ENCODE results near the gene CRADD.
"Not testable (repeated sequence)": the region's sequence is repeated elsewhere in the genome, so short reads cannot be mapped to it uniquely, and the experiment has no call there.

CRADD gene

GRCh38 chr12:93738199-93739058, 61.3 kb downstream of the CRADD start:
- no peak for DNase-seq

- DNase-seq = no peak
Measured at GRCh38 chr12:93740751-93741150, 63.6 kb downstream of the CRADD start.

- DNase-seq = peak in 2 of 14 donors; percentile 57 to 65
Measured at GRCh38 chr12:93741659-93742109, 64.5 kb downstream of the CRADD start.

GRCh38 chr12:93742110-93742934, 65.1 kb downstream of the CRADD start:
- peak in 13 of 14 donors; percentile 9 to 74 (median 50) for DNase-seq

GRCh38 chr12:93743229-93743998, 66.2 kb downstream of the CRADD start:
- no peak for DNase-seq

GRCh38 chr12:93743999-93744689, 67.0 kb downstream of the CRADD start:
- DNase-seq = no peak

- DNase-seq = no peak
Measured at GRCh38 chr12:93745286-93745685, 68.1 kb downstream of the CRADD start.

- DNase-seq = no peak
Measured at GRCh38 chr12:93746572-93747168, 69.5 kb downstream of the CRADD start.

GRCh38 chr12:93748672-93749383, 71.7 kb downstream of the CRADD start:
- no peak for DNase-seq

- no peak for DNase-seq
Measured at GRCh38 chr12:93749515-93749914, 72.3 kb downstream of the CRADD start.

GRCh38 chr12:93750056-93750455, 72.9 kb downstream of the CRADD start:
- no peak for DNase-seq

GRCh38 chr12:93751864-93752610, 74.9 kb downstream of the CRADD start:
- DNase-seq = no peak

- DNase-seq = no peak
Measured at GRCh38 chr12:93753285-93753684, 76.1 kb downstream of the CRADD start.

GRCh38 chr12:93753838-93754429, 76.8 kb downstream of the CRADD start:
- no peak for DNase-seq

- not testable (repeated sequence) for DNase-seq
Measured at GRCh38 chr12:93754859-93755258, 77.7 kb downstream of the CRADD start.

GRCh38 chr12:93756288-93756687, 79.1 kb downstream of the CRADD start:
- no peak for DNase-seq

GRCh38 chr12:93757792-93758694, 80.9 kb downstream of the CRADD start:
- no peak for DNase-seq

GRCh38 chr12:93758801-93759373, 81.7 kb downstream of the CRADD start:
- DNase-seq = no peak
